Astrocyte of the cerebellum (primary cell): ENCODE data around the gene GIMD1.

Experiments used
- DNase-seq: peaks from one replicate; pipeline ENCODE4 v3.0.0-alpha.2; 2011; ENCODE audit warnings: low read depth
- H3K4me3 ChIP-seq: 2 replicates; pipeline ENCODE4 v1.5.1; 2011; ENCODE audit warnings: mild to moderate bottlenecking, low read depth, low read length, moderate library complexity
- CTCF ChIP-seq: IDR thresholded peaks from 2 replicates; pipeline ENCODE4 v1.5.1; 2012; ENCODE audit warnings: low read length, low read depth, moderate library complexity, mild to moderate bottlenecking; ENCODE audit errors: missing control alignments
- in situ Hi-C: cut with HindIII; loops from 2 replicates; pipeline ENCODE4 v1.10.0; 2017; ENCODE audit warnings: low sequenced_read_pairs

Gene GIMD1

GRCh38 chr4:106358899-106359298 lies 9.7 kb downstream of the GIMD1 start:
- no peak for TF ChIP-seq CTCF
- in situ Hi-C loops, result no loop called here
- DNase-seq, result peak; percentile 28
- H3K4me3 ChIP-seq, result no peak overlapping the region

GRCh38 chr4:106355193-106355592 lies 13.4 kb downstream of the GIMD1 start:
- H3K4me3 ChIP-seq, result no peak overlapping the region
- no peak for TF ChIP-seq CTCF
- DNase-seq, result no peak
- in situ Hi-C loops, result no loop called here

- in situ Hi-C loops, result no loop called here
- no peak overlapping the region for H3K4me3 ChIP-seq
- no peak for TF ChIP-seq CTCF
- no peak for DNase-seq
Observed at GRCh38 chr4:106353786-106354185, 14.8 kb downstream of the GIMD1 start.

- H3K4me3 ChIP-seq, result no peak overlapping the region
- no peak for DNase-seq
- in situ Hi-C loops, result no loop called here
- TF ChIP-seq CTCF, result no peak
Observed at GRCh38 chr4:106351016-106351415, 17.6 kb downstream of the GIMD1 start.

- H3K4me3 ChIP-seq, result no peak overlapping the region
- DNase-seq, result no peak
- in situ Hi-C loops, result no loop called here
- no peak for TF ChIP-seq CTCF
Observed at GRCh38 chr4:106347167-106347566, 21.4 kb downstream of the GIMD1 start.

- no peak overlapping the region for H3K4me3 ChIP-seq
- no peak for TF ChIP-seq CTCF
- in situ Hi-C loops, result no loop called here
- peak; percentile 60 for DNase-seq
Observed at GRCh38 chr4:106344647-106344970, 24.0 kb downstream of the GIMD1 start.
